Stimulated activated CD4-positive, alpha-beta T cell treated with anti-CD3 and anti-CD28 coated beads, TNF-alpha, amount 100 ng/mL, for 1 hour (primary cell): Measurements from ENCODE around the gene ATXN7L1.

ENCODE experiments used
- DNase-seq, 3 donors: peaks; one replicate each; pipeline ENCODE4 v3.0.0-alpha.2; 2020; ENCODE audit warnings: low read depth in 3 of 3, low spot score in 1 of 3

ATXN7L1 gene

GRCh38 chr7:105779856-105780780 is 96.3 kb downstream of the ATXN7L1 start:
- DNase-seq: no peak

GRCh38 chr7:105778956-105779355 is 97.4 kb downstream of the ATXN7L1 start:
- DNase-seq: no peak

DNA sequence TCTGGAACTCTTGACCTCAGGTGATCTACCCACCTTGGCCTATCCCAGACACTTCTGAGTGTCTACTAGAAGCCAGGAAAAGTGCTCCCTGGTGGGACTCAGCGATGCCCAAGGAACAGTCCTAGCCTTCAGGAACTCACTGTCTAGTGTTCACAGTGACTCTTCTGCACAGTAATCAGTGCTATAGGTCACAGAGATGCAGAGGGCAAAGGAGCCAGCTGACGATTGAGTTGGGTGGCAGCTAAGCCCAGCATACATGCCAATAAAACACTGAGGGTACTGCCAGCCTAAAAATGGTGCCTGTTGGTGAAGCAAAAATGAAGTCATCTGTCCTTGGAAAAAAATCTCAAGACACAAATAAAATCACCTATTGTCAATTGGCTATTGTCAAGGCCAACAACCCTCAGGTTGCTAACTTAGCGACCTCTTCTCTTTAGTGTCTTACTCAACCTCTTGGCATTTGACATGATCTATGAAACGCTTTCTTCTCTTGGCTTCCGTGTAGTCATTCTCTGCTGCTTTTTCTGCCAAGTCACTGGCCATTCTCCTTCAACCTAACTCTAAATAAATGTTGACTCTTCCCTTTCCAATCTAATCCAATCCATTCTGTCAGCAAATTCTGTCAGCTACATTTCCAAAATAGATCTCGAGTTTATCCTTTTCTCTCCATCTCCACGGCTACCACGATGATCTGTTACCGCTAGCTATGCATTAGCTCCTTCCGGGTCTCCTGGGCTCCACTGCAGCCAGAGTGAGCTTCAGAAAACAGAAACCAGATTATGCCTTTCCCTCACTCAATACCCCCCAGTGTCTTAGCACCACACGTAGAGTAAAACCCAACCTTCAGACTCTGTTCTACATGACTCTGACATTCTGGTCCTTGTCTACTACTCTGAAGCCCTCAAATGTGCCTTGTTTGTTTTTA is 99.2 kb downstream of the ATXN7L1 start:
- DNase-seq: no peak

DNA sequence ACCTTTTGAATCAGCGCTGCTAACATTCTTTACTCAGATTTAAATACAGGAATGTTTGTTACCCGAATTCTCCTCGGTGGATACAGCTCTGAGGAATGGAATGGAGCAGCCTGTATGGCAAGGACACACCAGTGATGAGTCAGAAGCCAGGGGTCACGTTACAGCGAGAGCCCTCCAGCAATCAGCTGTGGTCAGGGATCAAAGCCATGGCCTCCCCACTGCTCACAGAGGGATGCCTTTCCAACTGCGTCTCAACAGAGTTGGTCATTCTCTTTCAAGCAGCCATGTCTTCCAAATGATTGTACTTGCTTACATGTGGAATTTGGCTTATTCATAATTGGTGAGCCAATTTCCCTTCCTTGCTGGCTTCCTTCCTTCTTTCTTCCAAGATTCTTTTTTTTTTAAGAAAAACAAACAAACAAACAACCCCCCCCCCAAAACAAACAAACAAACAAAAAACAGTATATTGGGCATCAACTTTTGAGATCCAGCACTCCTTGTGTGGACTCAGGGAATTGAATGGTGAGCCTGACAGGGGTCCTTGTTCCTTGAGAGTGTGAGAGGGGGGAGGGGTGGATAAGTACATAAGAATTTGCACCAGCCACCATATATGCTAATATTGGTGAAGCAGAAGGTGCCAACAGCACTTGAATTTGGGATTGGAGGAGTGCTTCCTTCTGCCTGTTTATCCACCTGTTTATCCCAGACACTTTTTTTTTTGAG is 100.2 kb downstream of the ATXN7L1 start:
- no peak for DNase-seq

- no peak for DNase-seq
These were observed 100.8 kb downstream of the ATXN7L1 start for GRCh38 chr7:105775580-105775979.

DNA sequence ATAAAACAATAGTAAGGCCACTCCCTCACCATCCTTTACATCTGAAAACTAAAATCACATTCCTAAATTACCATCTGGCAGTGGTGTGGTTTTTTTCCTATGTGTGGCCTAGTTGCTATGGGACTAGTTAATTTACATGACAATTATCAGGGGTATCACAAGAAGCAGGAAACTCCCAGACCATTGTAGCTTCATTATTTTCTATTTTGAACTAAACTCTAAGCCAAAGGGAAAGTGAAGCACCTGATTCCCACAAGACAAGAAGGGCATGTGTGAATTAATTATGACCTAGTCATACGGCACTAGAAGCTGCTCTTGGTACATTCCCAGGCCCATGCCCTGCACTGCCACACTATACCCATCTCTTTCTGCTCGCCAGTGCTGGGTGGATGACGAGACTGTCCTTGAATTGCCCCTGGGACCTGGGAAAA is 103.4 kb downstream of the ATXN7L1 start:
- DNase-seq: no peak

DNA sequence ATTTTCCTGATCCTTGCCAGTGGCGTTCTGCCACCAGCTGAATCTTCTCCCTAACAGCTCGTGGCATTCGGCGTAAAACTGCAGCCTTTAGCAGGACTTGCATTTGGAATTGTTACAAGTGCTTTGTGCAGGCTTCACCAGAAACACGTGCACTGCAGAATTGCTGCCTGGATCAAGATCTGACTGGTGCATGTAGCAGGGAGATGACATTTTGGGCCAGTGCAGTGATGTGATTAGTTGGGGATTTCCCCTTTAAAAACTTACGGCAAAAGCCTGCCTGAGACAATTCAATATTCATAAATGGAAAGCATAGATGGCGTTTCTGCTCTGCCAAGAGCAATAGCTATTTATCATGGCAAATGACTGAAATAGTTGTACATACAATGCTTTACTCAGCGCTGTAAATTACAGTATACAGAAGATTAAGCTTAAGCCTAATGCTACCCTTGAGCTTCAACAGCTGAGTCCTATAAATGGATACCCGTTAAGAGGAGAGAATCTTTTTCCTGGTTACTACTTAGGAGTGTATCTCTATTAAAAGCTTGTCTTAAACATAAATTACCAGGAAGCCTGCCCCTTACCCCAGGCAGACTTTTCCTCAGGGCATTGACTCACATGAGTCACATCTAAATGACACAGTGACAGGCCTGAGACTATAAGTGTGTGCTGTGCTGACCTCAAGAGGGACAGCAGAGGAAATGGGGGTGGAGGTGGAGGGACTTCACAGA is 106.3 kb downstream of the ATXN7L1 start:
- DNase-seq: no peak

GRCh38 chr7:105768898-105769507 is 107.4 kb downstream of the ATXN7L1 start:
- no peak for DNase-seq

DNA sequence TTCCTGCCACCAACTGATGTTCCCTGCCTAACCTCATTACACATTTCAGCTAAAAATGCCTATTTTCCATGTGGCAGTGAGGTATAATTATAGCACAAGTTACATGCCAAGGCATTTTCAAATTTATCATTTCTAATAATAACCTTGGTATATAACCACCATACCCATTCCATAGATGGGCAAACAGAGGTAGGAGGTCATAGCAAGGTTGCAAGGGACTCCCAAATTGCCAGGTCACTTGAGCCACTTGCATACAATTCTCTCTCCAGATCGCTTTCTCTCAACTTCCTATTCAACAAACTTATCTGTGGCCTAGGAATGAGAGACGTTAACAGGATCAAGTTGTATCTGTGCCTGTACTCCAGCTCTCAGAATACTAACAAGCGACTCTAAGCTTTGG is 108.3 kb downstream of the ATXN7L1 start:
- no peak for DNase-seq

DNA sequence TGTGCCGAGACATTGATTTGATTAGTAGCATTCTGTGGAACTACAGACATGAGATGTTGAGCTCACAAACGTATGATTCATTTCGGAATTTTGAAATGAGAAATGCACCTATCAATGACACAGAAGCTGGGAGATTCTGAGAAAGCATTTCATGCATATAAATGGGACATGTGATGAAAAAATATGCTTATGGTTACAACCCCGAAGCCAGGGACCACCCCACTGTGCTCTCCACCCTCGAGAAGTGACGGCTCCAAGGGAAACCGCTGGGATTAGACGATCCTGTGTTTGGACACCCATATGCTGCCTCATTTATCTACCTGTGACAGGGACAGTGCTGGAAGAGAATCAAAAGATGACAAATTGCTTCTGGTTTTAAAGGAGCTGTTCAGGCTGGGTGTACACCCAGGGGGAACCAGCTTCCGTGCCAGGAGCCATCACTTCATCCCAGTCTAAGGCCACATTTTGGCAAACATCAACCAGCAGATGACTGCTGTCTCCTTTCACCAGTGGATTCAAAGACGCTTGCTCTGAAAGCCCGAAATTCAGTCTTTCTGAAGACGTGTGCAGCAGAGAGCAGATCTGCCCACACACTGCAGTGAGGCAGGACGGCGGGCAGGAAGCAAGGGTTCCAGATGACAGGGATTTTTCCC is 109.9 kb downstream of the ATXN7L1 start:
- no peak for DNase-seq

GRCh38 chr7:105765846-105766245 is 110.6 kb downstream of the ATXN7L1 start:
- no peak for DNase-seq

DNA sequence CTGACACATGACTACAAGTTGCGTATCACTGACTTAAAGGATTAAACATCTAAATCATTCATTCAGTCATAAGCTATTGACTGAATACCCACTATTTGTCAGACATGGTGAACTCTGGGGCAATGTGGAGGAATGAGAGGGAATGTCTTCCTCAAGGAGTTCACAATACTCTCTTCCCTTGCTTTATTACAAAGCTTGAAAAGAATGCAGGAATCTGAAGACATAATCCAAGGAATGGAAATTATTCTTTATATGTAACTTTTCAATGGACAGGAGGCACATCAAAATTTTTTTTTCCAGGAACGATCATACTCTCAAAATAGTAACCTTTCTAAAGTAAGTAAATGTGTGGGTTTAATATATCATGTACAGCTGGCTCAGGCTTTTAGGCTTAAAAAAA is 111.9 kb downstream of the ATXN7L1 start:
- no peak for DNase-seq

- DNase-seq: no peak
These were observed 115.6 kb downstream of the ATXN7L1 start for GRCh38 chr7:105760551-105761447.

DNA sequence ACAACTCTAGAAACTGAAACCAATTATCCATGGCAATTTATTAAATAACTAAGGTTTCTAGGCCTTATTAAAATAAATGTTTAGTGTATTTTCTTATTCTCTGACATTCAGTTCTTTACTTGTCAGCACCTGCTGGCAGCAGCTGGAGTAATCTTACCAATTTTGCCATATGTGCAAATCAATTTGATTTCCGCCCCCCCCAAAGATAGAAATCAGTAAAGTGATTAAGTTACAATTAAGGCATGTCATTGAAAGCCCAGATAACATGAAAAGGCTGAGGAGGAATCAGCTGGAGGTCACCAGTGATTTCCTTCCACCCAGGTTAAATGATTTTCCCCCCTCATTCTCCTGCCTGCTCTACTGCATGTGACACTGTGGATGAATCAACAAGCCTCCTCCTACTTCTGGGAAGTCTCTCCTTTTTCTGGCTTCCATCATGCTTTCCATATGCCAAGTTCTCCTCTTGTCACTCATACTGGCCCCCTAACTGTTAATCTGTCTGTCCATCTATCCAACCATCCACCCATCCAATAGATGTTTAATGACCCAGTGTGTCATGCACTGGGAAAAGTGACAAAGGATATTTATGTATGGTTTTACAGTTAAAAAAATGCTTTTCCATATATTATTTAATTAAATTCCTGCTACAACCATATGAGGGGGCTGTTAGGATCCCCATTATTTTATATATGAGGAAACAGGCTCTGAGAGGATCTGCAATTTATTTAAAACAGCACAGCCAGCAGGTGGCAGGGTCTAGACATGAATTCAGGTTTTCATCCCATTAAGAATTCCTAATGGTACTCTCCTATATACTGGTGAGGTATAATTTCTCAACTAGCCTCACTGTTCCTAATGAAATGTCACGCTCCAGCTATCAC is 116.5 kb downstream of the ATXN7L1 start:
- no peak for DNase-seq

DNA sequence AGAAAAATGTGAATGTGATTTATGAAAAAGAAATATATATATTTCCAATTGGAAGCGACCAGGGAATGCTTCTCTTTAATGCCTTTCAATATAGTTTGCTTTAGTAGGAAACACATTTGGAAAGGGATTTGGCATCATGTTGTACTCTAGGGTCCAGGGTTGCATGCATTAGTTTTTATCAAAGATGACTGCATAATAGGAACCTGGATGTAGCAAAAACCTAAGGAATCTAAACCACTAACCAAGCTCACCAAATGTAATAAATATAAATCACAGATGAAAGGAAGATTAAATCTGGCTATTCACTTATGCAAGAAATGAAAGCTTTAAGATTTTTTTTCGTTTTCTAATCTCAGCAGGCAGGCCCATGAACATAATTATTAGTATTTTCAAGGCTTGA is 120.0 kb downstream of the ATXN7L1 start:
- no peak for DNase-seq

- no peak for DNase-seq
These were observed 123.6 kb downstream of the ATXN7L1 start for GRCh38 chr7:105752671-105753275.

DNA sequence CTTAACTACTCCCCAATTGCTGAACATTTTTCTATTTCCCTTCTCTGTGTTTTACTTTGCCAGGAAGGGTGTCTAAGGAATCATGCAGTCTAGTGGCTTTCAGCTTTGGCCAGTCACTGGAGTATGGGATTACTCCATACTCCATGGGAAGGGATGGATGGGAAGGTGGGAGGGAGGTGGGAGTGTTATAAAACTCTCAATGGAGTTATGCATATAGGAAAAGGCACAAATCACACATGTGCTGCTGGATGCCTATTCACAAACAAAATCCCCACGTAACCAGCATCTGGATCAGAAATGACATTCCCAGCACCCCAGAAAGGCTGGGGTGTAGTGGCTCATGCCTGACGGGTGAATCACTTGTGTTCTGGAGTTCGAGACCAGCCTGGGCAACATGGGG is 125.3 kb downstream of the ATXN7L1 start:
- no peak for DNase-seq
